ENCODE data around the gene SRRM5. TPM values are rescaled to one million over a fixed set of nuclear protein-coding genes. Genes with fewer than 3 reads are reported as not detected.
"Not testable (repeated sequence)": the region's sequence is repeated elsewhere in the genome, so short reads cannot be mapped to it uniquely, and the experiment has no call there.

SRRM5 gene
- total RNA-seq, 1 donor from 2014 or later = not detected

GRCh38 chr19:43635561-43635940 lies 23.7 kb downstream of the SRRM5 start:
- DNase-seq (ENCODE audit: low spot score in 2 of 2); FAIRE-seq: not testable (repeated sequence)

- DNase-seq (ENCODE audit: low spot score in 2 of 2) = no peak
Observed at GRCh38 chr19:43636121-43636683, 24.3 kb downstream of the SRRM5 start.

GRCh38 chr19:43638214-43638994 lies 26.5 kb downstream of the SRRM5 start:
- FAIRE-seq (no peak), DNase-seq (ENCODE audit: low spot score in 2 of 2) (no peak)

More at GRCh38 chr19:43636121-43636683, 24.3 kb downstream of the SRRM5 start:
- no peak for FAIRE-seq

GRCh38 chr19:43638995-43639518 lies 27.2 kb downstream of the SRRM5 start:
- DNase-seq (ENCODE audit: low spot score in 2 of 2) = no peak
- FAIRE-seq = no peak

- peak; percentile 72 to 82 for DNase-seq (ENCODE audit: low spot score in 2 of 2)
- FAIRE-seq = no peak
Observed at GRCh38 chr19:43639519-43640423, 27.9 kb downstream of the SRRM5 start, which contains the start of gene CADM4. Gene CADM4 (minus strand): TSS chr19:43639850. CDS start chr19:43639790, 60 bp downstream.

GRCh38 chr19:43640424-43640757 lies 28.5 kb downstream of the SRRM5 start:
- FAIRE-seq = no peak

GRCh38 chr19:43641333-43641732 lies 29.4 kb downstream of the SRRM5 start:
- DNase-seq (ENCODE audit: low spot score in 2 of 2) = no peak
- FAIRE-seq = no peak

More at GRCh38 chr19:43640424-43640757, 28.5 kb downstream of the SRRM5 start:
- DNase-seq (ENCODE audit: low spot score in 2 of 2) = no peak

GRCh38 chr19:43642531-43642930 lies 30.6 kb downstream of the SRRM5 start:
- DNase-seq (ENCODE audit: low spot score in 2 of 2) (no peak), FAIRE-seq (no peak)

GRCh38 chr19:43643326-43643725 lies 31.4 kb downstream of the SRRM5 start:
- FAIRE-seq (no peak), DNase-seq (ENCODE audit: low spot score in 2 of 2) (no peak)

- DNase-seq (ENCODE audit: low spot score in 2 of 2) (no peak), FAIRE-seq (no peak)
Observed at GRCh38 chr19:43644181-43644580, 32.3 kb downstream of the SRRM5 start.

GRCh38 chr19:43648633-43649032 lies 36.7 kb downstream of the SRRM5 start:
- DNase-seq (ENCODE audit: low spot score in 2 of 2) = no peak
- no peak for FAIRE-seq

- DNase-seq (ENCODE audit: low spot score in 2 of 2) = no peak
- FAIRE-seq = no peak
Observed at GRCh38 chr19:43649514-43649913, 37.6 kb downstream of the SRRM5 start.

GRCh38 chr19:43650276-43650675 lies 38.4 kb downstream of the SRRM5 start:
- DNase-seq (ENCODE audit: low spot score in 2 of 2); FAIRE-seq: not testable (repeated sequence)

- DNase-seq (ENCODE audit: low spot score in 2 of 2) (peak in 1 of 2 donors; percentile 70), FAIRE-seq (no peak)
Observed at GRCh38 chr19:43651758-43652545, 40.1 kb downstream of the SRRM5 start.

- DNase-seq (ENCODE audit: low spot score in 2 of 2) (no peak), FAIRE-seq (no peak)
Observed at GRCh38 chr19:43652546-43652874, 40.6 kb downstream of the SRRM5 start.

GRCh38 chr19:43656436-43656835 lies 44.5 kb downstream of the SRRM5 start:
- FAIRE-seq = no peak
- DNase-seq (ENCODE audit: low spot score in 2 of 2) = no peak

GRCh38 chr19:43658001-43658400 lies 46.1 kb downstream of the SRRM5 start:
- DNase-seq (ENCODE audit: low spot score in 2 of 2) (no peak), FAIRE-seq (no peak)

GRCh38 chr19:43658494-43658893 lies 46.6 kb downstream of the SRRM5 start:
- FAIRE-seq (no peak), DNase-seq (ENCODE audit: low spot score in 2 of 2) (no peak)

GRCh38 chr19:43660301-43660970 lies 48.5 kb downstream of the SRRM5 start:
- FAIRE-seq (no peak), DNase-seq (ENCODE audit: low spot score in 2 of 2) (no peak)

- FAIRE-seq = no peak
- DNase-seq (ENCODE audit: low spot score in 2 of 2) = no peak
Observed at GRCh38 chr19:43660971-43661360, 49.1 kb downstream of the SRRM5 start.

Data from frontal cortex (tissue), 4 donors.